ENCODE measurements around the gene GDI2.
A peak's percentile ranks its signal among the peaks of the same experiment; 100 is the strongest.
"Not testable (repeated sequence)": the region's sequence is repeated elsewhere in the genome, so short reads cannot be mapped to it uniquely, and the experiment has no call there.

The GDI2 gene

DNA sequence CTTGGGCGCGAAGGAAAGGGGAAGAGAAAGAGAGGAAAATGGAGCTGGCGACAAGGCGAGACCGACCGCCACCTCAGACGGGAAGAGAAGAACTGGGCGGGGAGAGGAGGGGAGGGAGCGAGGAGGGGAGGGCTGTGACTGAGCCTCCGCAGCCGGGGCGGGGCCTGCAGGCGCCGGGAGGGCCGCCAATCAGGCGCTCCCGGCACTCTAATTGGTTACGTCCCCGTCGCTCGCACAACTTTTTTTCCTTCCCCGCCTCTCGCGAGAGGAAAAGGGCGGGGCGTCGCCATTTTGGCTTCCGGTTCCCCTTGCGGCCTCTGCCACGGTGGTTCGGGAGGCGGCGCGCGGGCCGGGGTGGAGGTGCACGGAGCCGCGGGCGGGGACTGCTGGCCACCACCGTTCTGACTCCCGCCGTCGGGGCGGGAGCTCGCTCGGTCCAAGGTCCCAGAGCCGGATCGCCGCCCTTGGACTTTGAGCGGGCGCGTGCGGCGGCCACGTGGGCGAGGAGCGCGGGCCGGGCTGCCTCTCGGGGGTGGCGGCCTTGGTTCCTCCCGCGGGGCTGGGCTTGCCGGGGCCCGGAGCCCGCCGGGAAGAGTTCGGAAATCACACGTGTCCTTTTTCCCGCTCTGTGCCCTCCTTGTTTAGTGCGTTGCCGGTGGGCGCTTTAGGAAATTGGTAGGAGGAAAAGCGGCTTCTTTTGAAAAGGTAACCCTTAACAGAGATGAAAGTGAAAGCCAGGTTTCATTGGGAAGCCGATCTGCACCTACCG, at the start of gene GDI2:
TSS of gene GDI2 (minus strand) at position 94 of the 769 bp plus-strand sequence. CDS start 176 bp downstream, outside the sequence.
- DNase-seq (ENCODE audit: low read depth in 2 of 2) = peak; percentile 93

GRCh38 chr10:5862360-5862961, 49.2 kb upstream of the GDI2 start:
- no peak for DNase-seq (ENCODE audit: low read depth in 2 of 2)

- DNase-seq (ENCODE audit: low read depth in 2 of 2) = no peak
Observed at GRCh38 chr10:5860066-5860465, 46.8 kb upstream of the GDI2 start.

GRCh38 chr10:5858811-5859210, 45.6 kb upstream of the GDI2 start:
- DNase-seq (ENCODE audit: low read depth in 2 of 2) = no peak

GRCh38 chr10:5856701-5857004, 43.4 kb upstream of the GDI2 start:
- no peak for DNase-seq (ENCODE audit: low read depth in 2 of 2)

DNA sequence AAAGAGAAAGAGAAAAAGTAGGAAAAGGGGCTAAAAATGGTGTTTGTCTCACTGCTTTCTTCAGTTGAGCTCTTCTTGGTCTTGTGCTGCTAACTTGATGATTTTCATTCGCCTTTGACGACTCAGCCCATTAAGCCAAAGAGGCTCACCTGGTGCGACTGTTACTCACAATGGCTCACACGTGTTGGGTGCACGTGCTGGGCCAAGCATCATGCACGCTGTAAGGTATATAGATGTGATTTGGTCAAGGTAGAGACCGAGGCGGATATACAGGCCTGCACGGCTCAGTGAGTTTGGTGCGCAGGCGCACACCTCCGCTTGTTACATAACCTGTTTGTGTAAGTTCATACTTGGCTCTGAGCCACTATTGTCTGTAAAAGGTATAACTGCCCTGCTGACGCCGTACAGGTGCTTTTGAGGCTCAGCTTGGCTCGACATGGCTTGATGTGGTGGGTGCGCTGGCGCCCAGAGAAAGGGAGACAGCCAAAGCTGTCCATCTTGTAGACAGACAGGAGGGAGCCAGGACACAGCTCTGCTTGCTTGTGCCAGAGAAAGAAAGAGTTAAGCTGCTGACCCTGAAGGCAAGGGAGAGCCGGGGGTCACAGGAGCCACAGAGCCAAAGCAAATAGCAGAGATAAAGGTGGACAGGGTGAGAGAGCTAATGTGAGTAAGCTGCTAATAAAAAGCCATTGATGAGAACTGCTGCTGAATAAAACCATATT, 42.9 kb upstream of the GDI2 start:
- DNase-seq (ENCODE audit: low read depth in 2 of 2) = no peak

DNA sequence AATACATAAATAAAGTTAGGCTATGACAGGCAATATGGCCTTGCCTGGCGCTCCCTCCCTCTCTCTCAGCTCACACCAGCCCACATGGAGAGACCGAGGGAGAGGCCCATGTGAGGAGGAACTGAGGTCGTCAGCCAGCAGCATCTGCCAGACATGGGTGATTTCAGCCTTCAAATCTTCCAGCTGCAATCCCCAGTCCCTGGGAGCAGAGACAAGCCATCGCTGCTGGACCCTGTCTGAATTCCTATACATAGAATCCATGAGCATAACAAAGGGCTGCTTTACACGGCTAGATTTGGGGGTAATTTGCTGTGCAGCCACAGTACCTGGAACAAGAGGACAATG, 40.9 kb upstream of the GDI2 start:
- DNase-seq (ENCODE audit: low read depth in 2 of 2) = no peak

DNA sequence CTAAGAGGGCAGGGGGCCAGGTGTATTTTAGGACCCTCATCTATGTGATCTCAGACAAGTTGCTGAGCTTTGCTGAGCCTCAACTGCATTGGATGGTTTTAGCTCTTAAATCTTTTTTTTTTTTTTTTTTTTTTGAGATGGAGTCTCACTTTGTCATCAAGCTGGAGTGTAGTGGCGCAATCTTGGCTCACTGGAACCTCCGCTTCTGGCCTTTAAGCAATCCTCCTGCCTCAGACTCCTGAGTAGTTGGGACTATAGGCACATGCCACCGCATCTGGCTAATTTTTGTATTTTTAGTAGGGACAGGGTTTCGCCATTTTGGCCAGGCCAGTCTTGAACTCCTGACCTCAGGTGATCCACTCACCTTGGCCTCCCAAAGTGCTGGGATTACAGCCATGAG, 33.4 kb upstream of the GDI2 start:
- not testable (repeated sequence) for DNase-seq (ENCODE audit: low read depth in 2 of 2)

DNA sequence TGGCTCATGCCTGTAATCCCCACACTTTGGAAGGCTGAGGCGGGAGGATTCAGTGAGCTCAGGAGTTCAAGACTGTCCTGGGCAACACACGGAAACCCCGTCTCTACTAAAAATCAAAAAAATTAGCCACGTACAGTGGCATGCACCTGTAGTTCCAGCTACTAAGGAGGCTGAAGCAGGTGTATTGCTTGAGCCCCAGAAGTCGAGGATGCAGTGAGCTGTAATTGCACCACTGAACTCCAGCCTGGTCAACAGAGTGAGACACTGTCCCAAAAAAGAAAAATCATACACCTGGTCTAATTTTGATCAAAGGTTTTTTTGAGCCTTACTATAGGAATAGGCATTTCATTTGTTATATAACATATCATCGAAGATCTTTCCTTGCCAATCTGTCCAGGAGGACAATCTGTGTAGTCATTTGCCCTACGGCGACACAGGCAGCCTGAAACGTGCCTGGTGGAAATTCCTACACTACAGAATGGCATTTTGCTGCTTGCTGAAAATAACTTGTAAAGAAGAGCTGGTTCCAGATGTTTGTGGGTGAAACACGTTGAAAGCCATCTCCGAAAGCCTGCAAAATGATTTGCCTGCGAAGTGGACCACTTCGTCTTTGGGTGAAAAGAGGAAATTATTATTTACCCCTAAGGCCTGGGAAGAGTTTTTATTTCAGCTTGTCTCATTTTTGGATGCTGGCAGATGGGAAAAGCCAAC, 31.3 kb upstream of the GDI2 start:
- DNase-seq (ENCODE audit: low read depth in 2 of 2) = no peak

GRCh38 chr10:5843686-5844344, 30.6 kb upstream of the GDI2 start:
- DNase-seq (ENCODE audit: low read depth in 2 of 2) = no peak

- no peak for DNase-seq (ENCODE audit: low read depth in 2 of 2)
Observed at GRCh38 chr10:5841965-5842364, 28.7 kb upstream of the GDI2 start.

DNA sequence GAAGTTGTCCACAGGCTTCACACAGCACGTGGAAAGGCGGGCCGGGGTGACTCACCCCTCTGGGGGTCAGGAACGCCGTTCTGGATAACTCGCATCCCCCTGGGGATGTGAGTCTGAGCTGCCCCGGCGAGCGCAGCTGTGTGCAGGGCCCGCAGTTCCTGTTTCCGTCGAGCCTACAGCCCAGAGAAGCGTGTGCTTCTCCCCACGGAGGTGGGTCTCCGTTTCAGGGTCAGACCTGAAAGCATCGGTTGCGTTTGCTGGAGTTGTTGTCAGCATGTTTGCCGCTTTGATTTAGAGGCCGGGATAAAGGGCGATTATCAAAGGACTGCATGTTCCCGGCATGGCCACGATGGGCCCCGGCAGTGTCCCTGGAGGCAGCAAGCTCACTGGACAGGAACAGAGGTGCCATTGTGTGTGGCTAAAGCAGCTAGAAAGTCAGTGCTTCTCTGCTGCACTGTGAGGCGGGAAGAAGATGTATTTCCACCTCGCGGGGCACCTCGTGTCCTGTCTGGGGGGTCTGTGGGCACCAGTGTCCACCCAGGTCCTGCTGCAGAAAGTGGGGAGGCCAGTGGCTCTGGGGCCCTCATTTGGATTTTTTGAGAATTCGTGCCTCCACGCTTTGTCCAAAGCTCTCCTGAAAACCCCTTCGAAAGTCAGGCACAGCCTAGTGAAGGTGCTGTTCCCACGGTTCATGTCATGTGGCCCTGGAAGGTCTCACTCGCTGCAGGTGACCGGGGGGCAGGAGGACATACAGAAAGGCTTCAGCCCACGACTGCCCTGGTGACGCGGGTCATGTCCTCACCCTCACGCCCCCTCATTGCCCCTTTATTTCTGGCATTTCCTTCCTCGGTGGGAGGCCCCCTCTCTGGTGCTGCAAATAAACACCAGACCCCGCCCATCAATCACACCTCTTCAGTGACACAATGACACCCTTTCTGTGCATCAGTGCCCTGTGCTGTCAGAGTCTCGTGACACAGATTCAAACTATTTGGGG, 27.4 kb upstream of the GDI2 start:
- DNase-seq (ENCODE audit: low read depth in 2 of 2) = no peak

- DNase-seq (ENCODE audit: low read depth in 2 of 2) = not testable (repeated sequence)
Observed at GRCh38 chr10:5836181-5836580, 22.9 kb upstream of the GDI2 start.

DNA sequence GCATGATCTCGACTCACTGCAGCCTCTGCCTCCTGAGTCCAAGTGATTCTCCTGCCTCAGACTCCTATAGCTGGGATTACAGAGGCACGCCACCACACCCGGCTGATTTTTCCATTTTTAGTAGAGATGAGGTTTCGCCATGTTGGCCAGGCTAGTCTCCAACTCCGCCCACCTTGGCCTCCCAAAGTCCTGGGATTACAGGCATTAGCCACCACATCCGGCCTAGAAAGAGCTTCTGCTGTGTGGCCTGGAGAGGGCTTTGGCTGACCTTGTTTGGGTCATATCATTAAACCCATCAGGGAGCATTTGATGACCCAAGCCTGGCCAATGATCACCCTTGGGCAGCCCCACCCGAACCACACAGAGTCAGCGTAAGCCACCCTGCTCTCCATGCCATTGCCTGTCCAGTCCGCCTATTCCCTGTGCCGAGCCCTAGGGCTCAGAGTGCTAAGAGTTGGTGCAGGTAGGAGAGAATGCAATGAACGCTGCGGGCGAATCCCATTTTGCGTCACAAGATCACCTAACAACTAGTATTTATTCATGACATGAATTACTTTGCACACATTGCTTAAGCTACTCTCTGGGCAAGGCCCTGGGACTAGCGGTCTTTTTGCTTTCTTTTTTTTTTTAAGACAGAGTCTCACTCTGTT, 22.3 kb upstream of the GDI2 start:
- DNase-seq (ENCODE audit: low read depth in 2 of 2) = no peak

DNA sequence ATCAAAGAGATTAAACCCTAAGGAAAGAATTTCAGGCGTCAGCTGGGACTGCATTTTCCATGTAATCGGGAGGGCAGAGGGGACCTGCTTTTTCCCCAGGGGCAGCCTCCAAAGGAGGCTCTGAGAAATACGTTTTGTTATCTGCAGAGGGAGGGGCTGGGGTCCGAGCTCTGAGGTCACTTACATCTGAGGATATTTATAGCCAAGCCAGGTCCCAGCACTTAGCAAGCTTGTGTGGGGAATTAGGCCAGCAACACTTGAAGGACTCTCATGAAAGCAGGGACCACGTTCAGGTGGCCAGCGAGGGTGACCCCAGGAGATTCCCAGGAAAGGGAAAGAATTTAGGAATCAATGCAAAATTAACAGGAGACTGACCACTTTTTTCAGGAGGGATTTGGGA, 20.6 kb upstream of the GDI2 start:
- DNase-seq (ENCODE audit: low read depth in 2 of 2) = no peak

DNA sequence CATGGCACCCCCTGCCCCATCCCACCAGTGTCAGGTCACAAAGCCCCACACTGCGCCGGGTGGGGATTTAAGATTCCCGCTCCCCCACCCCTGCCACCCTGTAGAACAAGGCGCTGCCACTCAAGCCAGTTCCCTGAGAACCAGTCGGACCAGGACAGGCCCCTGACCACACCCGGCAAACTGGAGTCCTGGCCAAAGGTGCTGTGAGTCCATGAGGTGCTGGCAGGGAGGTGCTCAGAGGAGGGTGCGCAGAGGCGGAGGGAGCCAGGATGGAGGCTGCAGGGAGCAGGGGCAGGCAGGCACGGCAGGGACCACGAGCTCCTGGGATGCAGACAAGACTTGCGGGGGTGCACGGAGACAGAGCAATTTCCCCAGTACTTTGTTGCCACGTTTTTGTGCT, 19.7 kb upstream of the GDI2 start:
- DNase-seq (ENCODE audit: low read depth in 2 of 2) = no peak

DNA sequence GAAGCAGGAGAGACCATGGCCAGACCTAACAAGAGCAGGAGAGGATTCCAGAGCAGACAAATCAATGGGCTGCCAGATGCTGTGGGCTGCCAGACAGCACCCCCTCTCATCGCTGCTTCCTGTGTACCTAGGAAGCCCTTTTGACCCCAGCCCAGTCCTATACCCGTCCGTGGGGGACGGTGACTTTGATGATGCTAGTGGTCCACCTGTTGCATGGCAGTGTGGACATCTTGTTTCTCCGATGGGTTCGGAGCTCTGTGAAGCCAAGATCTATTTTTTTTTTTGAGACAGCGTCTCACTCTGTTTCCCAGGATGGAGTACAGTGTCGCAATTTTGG, 18.2 kb upstream of the GDI2 start:
- DNase-seq (ENCODE audit: low read depth in 2 of 2) = no peak

DNA sequence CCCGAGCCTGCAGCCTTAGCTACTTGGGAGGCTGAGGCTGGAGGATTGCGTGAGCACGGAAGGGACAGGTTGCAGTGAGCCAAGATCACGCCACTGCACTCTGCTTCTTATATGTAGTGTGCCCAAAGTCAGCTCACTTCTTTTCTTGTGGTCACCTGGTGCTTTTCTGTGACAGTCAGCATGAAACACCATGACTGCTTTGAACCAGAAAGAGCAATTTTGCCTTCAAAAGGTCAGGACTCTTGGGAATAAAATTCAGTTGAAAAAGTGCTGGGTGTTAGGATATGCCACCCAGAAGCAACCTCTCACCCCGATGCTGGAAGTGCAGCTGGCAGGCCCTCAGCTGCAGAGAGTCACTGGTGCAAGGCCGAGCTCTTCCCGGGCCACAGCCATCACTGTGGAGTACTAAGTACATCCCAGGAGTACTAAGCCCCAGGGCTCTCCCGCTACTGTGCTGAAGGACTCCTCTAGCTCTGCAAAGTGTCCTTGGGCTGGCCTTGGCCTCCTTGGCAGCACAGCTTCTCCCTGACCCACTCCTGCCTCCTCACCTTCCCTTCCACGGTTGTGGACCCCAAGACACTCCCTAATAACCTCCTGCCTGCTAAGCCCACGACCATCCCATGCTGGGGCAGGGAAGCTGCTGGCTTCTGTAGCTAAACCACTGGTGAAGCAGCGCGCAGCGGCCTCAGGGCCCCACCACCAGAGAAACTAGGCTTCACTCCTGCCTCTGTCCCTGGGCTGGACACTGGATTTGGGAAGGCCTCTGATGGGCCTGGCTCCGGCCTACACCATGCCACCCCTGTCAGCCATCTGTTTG, 17.6 kb upstream of the GDI2 start:
- DNase-seq (ENCODE audit: low read depth in 2 of 2) = no peak

DNA sequence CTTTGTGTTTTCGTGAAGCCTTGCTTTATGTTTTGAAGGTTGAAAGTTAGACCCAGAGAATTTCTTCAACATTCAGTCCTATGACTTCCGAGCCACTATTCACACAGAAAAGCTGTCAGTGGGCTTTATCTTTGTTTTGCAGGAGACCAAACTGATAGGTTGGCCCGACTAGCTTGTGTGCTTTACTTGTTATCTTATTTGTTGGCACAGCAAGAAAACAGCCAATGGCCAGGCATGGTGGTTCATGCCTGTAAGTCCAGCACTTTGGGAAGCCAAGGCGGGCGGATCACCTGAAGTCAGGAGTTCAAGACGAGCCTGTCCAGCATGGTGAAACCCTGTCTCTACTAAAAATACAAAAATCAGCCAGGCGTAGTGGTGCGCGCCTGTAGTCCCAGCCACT, 16.0 kb upstream of the GDI2 start:
- DNase-seq (ENCODE audit: low read depth in 2 of 2) = no peak

- no peak for DNase-seq (ENCODE audit: low read depth in 2 of 2)
Observed at GRCh38 chr10:5828725-5829124, 15.5 kb upstream of the GDI2 start.

All from stimulated activated CD4-positive, alpha-beta T cell treated with anti-CD3 and anti-CD28 coated beads, Interleukin-4, amount 100 ng/mL, for 48 hours (primary cell).